Effector CD4-positive, alpha-beta T cell (primary cell): ENCODE results near the gene SLC13A1.

Experiments used
- DNase-seq: peaks from one replicate; pipeline ENCODE4 v3.0.0-alpha.2; 2020

The SLC13A1 gene

GRCh38 chr7:123193235-123193634 is 6.5 kb downstream of the SLC13A1 start:
- no peak for DNase-seq

GRCh38 chr7:123191132-123191531 is 8.6 kb downstream of the SLC13A1 start:
- DNase-seq, result no peak

GRCh38 chr7:123190109-123190831 is 9.5 kb downstream of the SLC13A1 start:
- no peak for DNase-seq

GRCh38 chr7:123185756-123186155 is 14.0 kb downstream of the SLC13A1 start:
- no peak for DNase-seq

- DNase-seq, result no peak
These were observed 15.5 kb downstream of the SLC13A1 start for GRCh38 chr7:123184271-123184670.

- DNase-seq, result no peak
These were observed 16.3 kb downstream of the SLC13A1 start for GRCh38 chr7:123183431-123183830.

- DNase-seq, result no peak
These were observed 22.3 kb downstream of the SLC13A1 start for GRCh38 chr7:123177442-123177841.

- no peak for DNase-seq
These were observed 29.2 kb downstream of the SLC13A1 start for GRCh38 chr7:123170333-123171246.

GRCh38 chr7:123169065-123169464 is 30.7 kb downstream of the SLC13A1 start:
- DNase-seq, result no peak

GRCh38 chr7:123157606-123158005 is 42.2 kb downstream of the SLC13A1 start:
- DNase-seq, result no peak

- no peak for DNase-seq
These were observed 44.2 kb downstream of the SLC13A1 start for GRCh38 chr7:123155571-123155970.

- DNase-seq, result no peak
These were observed 45.4 kb downstream of the SLC13A1 start for GRCh38 chr7:123154231-123154860.

- no peak for DNase-seq
These were observed 48.3 kb downstream of the SLC13A1 start for GRCh38 chr7:123151443-123151842.

- no peak for DNase-seq
These were observed 51.0 kb downstream of the SLC13A1 start for GRCh38 chr7:123148813-123149212.

GRCh38 chr7:123143252-123144006 is 56.3 kb downstream of the SLC13A1 start:
- no peak for DNase-seq

- no peak for DNase-seq
These were observed 59.2 kb downstream of the SLC13A1 start for GRCh38 chr7:123140561-123140960.

GRCh38 chr7:123135960-123136359 is 63.8 kb downstream of the SLC13A1 start:
- DNase-seq, result no peak

GRCh38 chr7:123133924-123134323 is 65.8 kb downstream of the SLC13A1 start:
- DNase-seq, result no peak

- DNase-seq, result no peak
These were observed 67.8 kb downstream of the SLC13A1 start for GRCh38 chr7:123131961-123132360.

GRCh38 chr7:123131556-123131955 is 68.2 kb downstream of the SLC13A1 start:
- no peak for DNase-seq

- DNase-seq, result no peak
These were observed 68.6 kb downstream of the SLC13A1 start for GRCh38 chr7:123131140-123131539.

- no peak for DNase-seq
These were observed 73.1 kb downstream of the SLC13A1 start for GRCh38 chr7:123126691-123127090.

GRCh38 chr7:123126171-123126570 is 73.6 kb downstream of the SLC13A1 start:
- no peak for DNase-seq
